Measurements from ENCODE around the gene ZNF408.
"Not testable (repeated sequence)": the region's sequence is repeated elsewhere in the genome, so short reads cannot be mapped to it uniquely, and the experiment has no call there.

Gene ZNF408

GRCh38 chr11:46698597-46698996 is 2.2 kb upstream of the ZNF408 start:
- no peak for DNase-seq

DNA sequence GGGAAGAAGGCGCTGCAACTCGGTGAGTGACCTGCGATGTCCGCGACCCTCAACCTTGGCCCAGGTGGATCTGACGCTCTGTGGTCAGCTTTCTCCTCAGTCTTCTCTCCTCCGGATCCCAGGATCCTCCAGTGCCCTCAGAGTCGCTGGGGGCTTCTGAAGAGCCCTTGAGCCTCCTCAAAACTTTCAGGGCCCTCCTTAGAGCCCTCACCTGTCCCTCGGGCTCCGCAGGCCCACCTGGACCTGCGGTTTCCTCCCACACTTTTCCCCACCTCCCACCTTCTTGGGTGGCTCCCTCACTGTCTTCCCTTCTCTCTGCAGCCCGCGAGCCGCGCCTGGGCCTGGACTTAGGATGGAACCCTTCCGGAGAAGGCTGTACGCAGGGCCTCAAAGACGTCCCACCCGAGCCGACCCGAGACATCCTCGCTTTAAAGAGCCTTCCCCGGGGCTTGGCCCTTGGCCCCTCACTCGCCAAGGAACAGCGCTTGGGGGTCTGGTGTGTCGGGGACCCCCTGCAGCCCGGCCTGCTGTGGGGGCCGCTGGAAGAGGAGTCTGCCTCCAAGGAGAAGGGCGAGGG is 335 bp downstream of the ZNF408 start:
- DNase-seq = no peak

- no peak for DNase-seq
Measured at GRCh38 chr11:46705070-46705688, 4.3 kb downstream of the ZNF408 start.

DNA sequence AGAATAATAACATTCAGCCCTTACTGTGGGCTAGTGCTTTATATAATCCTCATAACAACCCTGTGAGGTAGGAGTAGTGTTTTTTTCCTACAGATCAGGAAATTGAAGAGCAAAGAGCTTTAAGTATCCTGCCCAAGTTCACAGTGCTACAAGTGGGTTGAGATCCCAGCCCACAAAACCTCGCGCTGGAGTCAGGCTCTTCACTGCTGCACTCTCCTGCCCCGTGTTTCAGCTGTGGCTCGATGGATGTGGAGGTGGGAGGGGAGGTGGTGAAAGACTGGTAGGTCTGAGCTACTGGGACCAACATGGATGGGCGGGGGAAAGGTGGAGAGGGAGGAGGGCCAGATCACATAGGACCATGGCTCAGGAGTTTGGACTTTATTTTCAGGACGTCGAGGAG is 6.1 kb downstream of the ZNF408 start:
- DNase-seq = no peak

- DNase-seq = not testable (repeated sequence)
Measured at GRCh38 chr11:46709351-46709750, 8.5 kb downstream of the ZNF408 start.

GRCh38 chr11:46710821-46711269 is 10.0 kb downstream of the ZNF408 start:
- DNase-seq = no peak

DNA sequence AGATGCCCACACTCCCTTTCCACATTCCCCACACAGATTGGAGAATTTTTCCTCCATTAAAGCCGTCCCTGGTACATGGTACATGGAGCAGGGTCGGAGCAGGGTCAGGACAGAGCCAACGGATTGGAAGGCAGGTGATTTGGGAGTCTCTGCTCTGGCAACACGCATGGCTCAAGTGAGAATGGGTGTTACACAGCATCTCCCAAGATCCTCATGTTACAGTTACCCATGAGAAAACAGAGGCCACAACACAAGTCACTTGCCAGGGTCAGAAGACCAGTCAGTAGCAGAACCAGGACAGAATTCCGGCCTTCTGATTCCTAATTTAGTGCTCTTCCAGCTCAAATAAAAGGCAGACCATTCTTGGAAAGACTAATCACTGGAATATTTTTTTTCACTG is 10.5 kb downstream of the ZNF408 start:
- no peak for DNase-seq

DNA sequence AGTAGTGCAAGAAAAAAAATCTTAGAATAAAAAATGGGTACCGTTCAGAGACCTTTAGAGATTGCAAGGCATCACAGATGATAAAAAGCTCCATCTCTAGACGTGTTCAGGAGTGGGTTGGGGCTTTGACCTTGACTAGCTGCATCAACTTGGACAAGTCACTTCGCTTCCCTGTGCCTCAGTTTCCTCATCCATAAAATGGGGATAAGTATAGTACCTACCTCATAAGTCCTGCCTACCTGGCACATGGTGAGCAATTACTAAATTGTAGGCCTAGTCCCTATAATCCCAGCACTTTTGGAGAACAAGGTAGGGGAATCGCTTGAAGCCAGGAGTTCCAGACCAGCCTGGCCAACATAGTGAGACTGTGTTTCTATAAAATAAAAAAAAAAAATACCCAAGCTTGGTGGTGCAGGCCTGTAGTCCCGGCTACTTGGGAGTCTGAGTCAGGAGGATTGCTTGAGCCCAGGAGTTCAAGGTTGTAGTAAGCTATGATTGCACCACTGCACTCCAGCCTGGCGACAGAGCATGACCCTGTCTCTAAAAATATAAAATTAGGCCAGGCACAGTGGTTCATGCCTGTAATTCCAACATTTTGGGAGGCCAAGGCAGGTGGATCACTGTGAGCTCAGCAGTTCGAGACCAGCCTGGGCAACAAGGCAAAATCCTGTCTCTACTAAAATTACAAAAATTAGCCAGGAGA is 12.2 kb downstream of the ZNF408 start:
- no peak for DNase-seq

- DNase-seq = not testable (repeated sequence)
Measured at GRCh38 chr11:46717825-46718154, 17.0 kb downstream of the ZNF408 start.

GRCh38 chr11:46718155-46719019 is 17.6 kb downstream of the ZNF408 start:
- DNase-seq = no peak

DNA sequence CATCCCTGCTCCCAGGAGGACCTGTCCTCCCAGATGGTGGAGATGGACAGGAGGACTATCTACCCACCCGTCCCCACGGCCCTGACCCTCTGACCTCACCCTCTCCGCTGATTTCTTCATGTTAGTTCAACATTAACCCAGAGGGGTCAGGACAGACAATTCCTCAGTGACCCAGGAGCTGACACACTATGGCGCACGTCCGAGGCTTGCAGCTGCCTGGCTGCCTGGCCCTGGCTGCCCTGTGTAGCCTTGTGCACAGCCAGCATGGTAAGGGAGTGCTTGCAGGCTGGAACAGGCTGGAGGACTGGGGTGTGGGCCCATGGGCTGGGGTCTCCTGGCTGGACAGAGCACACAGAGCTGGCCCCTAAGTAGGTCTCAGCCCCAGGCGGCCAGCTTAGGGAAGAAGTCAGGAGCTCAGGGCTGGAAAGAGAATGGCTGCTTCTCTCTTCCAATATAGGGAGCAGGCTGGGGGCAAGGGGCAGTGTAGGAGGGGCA is 18.3 kb downstream of the ZNF408 start, which contains the start of gene F2:
Gene F2, plus strand, starts transcription at position 166 of the 495 bp plus-strand sequence. Its CDS starts 23 bp downstream, at position 189.
- no peak for DNase-seq

DNA sequence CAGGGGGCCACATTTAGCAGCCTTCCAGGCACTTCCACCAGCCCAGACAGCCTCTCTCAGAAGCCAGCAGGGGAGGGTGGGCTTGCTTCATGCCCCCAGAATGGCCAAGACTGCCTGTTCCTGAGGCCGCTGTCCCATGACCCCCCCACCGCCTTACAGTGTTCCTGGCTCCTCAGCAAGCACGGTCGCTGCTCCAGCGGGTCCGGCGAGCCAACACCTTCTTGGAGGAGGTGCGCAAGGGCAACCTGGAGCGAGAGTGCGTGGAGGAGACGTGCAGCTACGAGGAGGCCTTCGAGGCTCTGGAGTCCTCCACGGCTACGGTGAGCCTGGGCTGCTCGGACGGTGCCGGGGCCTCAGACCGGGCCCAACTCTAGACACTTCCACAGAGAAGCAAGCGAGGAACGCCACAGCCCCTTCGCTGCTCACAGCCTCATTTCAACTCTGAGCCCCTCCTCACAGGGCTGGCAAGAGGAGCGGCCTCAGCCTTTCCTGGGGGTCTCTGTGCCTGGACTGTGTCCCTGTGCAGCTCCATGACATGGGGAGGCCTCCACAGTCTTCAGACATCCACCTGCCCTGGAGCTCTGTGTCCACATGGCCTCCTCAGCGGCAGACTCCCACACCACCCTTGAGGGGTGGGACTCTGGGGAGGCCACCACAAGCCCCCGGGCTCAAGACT is 18.9 kb downstream of the ZNF408 start:
- DNase-seq = no peak

DNA sequence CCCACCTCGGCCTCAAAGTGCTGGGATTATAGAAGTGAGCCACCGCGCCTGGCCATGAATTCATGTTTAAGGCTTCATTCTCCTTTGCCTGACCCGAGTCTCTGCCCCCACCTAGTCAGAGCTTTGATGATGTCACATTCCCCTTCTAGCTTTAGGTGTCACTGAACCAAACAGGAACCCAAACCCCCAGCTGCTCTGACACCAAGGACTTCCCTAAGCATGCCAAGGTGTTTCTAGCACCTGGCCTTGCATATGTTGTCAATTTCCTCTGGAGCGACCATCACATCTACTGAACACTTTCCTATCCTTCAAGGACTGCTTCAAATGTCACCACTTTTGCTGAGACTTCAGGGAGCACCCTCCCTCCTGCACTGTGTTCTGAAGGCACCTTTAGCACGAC is 20.5 kb downstream of the ZNF408 start:
- DNase-seq = no peak

- DNase-seq = no peak
Measured at GRCh38 chr11:46722566-46723358, 21.9 kb downstream of the ZNF408 start.

DNA sequence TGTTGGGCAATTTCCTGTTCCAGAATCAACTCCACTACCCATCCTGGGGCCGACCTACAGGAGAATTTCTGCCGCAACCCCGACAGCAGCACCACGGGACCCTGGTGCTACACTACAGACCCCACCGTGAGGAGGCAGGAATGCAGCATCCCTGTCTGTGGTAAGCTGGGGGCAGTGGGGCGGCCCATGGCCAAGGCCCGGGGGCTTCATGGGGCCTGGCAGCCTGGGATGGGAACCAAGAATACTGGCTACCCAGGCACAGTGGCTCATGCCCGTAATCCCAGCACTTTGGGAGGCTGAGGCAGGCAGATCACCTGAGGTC is 22.5 kb downstream of the ZNF408 start:
- DNase-seq = no peak

DNA sequence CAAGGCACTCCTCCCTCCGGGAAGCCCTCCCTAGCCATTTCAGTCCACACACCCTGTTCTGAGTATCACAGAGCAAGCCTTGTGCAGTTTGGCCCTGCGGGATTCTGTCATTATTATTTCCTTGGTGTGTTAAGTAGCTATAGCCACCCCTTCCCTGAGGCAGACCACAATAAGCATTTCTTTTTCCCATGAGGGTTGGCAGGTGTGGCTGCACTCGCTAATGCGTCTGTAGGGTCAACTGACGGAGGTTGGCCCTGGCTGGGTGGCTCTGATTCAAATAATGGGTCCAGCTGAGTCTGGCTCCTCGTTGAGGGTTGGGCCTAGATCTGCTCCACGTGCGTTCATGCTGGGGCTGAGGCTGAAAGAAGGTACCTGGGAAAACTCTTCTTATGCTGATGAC is 23.3 kb downstream of the ZNF408 start:
- DNase-seq = no peak

DNA sequence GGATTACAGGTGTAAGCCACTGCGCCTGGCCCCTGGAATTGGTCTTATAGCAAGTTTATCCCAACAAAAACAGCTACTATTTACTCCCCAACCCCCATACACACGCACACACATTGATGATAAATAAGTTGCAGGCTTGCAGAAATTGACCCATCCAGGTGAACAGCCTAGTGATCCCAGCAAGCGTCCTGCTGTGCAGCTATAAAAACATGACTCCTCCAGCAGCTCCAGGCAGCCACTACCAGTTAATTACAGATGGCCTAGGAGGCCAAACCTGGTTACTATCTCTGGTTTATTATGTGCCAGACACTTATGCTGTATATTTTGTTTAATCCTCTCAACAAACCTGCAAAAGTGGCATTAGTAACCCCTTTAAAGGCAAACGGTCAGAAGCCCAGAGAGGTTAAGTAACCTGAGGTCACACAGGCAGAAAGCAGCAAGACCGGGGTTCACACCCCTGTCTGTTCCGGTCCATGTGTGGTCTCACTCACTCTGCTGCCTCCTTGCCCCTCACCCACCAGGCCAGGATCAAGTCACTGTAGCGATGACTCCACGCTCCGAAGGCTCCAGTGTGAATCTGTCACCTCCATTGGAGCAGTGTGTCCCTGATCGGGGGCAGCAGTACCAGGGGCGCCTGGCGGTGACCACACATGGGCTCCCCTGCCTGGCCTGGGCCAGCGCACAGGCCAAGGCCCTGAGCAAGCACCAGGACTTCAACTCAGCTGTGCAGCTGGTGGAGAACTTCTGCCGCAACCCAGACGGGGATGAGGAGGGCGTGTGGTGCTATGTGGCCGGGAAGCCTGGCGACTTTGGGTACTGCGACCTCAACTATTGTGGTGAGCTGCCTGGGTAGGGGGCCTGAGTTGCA is 24.7 kb downstream of the ZNF408 start:
- no peak for DNase-seq

DNA sequence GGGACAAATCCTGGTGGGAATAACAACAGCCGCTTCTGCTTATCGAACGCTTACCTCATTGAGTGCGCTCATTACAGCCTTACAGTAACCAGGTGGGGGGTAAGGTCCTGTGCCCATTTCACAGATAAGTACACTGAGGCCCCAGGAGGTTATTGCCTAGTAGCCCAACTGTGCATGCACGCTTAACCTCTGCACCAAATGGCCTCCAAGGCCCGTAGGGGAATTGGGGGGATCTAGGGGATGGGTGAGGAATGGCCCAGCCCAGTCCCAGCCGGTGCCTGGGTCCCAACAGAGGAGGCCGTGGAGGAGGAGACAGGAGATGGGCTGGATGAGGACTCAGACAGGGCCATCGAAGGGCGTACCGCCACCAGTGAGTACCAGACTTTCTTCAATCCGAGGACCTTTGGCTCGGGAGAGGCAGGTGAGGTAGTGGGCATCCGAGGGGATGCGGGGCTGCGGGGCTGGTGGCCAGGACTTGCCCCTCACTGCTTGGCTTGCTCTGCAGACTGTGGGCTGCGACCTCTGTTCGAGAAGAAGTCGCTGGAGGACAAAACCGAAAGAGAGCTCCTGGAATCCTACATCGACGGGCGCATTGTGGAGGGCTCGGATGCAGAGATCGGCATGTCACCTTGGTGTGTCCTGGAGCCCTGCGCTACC is 25.5 kb downstream of the ZNF408 start:
- DNase-seq = no peak

GRCh38 chr11:46727952-46728658 is 27.3 kb downstream of the ZNF408 start:
- no peak for DNase-seq

DNA sequence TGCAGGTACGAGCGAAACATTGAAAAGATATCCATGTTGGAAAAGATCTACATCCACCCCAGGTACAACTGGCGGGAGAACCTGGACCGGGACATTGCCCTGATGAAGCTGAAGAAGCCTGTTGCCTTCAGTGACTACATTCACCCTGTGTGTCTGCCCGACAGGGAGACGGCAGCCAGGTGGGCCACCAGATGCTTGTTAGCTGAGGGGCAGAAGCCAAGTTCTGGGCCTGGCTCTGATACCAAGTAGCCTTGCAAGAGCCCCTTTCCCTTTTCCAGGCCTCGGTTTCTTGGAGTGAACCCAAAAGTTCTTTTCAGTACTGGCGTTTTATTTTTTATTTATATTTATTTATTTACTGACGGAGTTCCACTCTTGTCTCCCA is 27.8 kb downstream of the ZNF408 start:
- no peak for DNase-seq
